Activated gamma-delta T cell treated with Interleukin-2 at 50 U/mL for 16 hours (primary cell): Measurements from ENCODE around the gene PPP1R36.
"Not testable (repeated sequence)": the region's sequence is repeated elsewhere in the genome, so short reads cannot be mapped to it uniquely, and the experiment has no call there.

Experiments used
- DNase-seq: peaks from one replicate; pipeline ENCODE4 v3.0.0-alpha.2; 2020

Gene PPP1R36

DNA sequence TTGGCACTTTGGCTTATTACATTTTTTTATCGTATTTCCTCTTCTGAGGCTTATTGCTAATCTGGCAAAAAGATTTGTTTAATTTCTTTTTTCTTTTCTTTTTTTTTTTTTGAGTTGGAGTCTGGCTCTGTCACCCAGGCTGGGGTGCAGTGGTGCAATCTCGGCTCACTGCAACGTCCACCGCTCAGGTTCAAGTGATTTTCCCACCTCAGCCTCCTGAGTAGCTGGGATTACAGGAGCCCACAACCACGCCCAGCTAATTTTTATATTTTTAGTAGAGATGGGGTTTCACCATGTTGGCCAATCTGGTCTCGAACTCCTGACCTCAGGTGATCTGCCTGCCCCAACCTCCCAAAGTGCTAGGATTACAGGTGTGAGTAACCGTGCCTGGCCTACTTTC is 19.9 kb downstream of the PPP1R36 start:
- DNase-seq, result not testable (repeated sequence)

DNA sequence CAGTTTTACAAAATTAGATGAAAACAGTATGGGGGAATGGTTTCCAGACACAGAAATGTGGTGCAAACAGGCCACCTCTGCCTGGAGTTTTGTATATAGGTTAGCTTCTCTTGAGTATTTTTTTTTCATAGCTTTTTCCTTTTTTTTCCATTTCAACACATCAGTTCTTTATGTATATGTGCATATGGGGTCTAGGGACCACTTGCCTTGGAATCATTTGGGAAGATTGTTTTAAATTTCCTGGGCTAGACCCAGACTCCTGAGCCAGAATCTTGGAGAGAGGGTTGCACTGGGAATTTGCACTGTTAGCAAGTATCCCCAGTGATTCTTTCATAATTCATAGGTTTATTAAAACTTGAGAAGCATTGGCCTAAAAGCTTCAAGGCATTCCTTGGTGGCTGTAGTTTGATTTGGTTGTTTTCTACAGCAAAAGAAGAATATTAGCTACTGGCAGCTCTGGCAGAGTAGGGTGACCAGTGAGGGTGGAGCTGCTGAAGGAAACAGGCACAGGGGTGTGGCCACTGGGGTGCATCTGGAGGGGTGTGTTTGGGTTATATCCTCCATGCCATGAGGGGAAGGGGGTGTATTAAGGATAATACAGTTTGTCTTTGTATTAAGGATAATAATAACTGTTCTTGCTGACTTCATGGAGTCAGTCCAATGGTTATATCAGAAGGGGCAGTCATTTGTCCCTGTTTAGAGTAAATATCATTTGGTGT is 22.8 kb downstream of the PPP1R36 start:
- no peak for DNase-seq

GRCh38 chr14:64573109-64573508 is 23.3 kb downstream of the PPP1R36 start:
- no peak for DNase-seq

GRCh38 chr14:64574371-64575107 is 24.8 kb downstream of the PPP1R36 start:
- DNase-seq, result no peak

DNA sequence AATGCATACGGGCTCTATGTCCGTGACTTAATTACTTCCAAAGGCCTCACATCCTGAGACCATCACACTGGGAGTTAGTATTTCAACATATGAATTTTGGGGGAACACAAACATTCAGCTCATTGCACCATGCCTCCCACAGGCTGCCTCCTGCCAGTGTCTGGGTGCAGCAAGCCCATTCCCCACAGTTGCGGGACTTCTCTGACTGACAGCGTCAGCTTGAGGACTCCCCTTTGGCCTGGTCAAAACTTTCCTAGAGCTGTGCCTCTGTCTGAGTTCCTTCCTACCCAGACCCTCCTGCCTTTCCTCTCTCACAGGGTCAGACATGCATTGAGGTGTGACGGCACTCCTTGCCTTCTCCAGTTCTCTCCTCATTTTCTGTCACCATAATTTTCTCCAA is 27.4 kb downstream of the PPP1R36 start:
- no peak for DNase-seq

DNA sequence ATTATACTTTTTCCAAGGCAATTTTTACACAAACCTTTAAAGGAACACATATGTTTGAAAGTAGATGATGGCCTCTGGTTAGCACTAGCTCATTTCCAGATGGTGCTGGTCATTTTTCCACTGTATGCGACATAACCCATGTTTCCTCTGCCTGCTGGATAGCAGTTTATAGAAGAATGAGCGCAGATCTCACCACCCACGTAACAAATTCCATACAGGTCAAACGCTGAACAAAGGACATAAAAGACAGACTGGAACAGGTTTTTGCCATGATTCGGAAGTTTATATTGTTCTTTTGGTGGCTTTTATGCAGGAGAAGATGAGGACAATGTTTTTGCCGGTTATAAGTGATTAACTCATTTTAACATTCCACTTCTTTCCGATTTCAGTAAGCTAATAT is 30.7 kb downstream of the PPP1R36 start:
- DNase-seq, result no peak

- no peak for DNase-seq
Observed at GRCh38 chr14:64581363-64581762, 31.6 kb downstream of the PPP1R36 start.

DNA sequence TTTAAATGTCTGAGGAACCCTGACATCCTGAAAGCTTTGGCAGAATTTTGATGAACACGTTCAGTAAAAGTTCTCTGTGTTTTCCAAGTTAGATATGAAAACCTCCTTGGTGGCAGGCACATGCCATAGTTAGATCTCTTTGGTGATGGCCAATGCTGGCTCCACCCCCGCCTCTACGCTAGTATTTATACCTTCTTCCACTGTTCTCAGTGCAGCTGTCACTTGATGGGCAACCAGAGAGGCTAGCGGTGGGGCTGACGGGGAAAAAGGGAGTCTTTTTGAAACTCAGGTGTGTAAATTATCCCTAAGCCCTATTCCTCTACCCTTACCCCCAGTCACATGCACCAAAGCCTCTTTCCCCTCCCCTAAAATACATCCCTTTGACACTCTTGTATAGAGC is 32.1 kb downstream of the PPP1R36 start:
- DNase-seq, result no peak

GRCh38 chr14:64584190-64584589 is 34.4 kb downstream of the PPP1R36 start:
- DNase-seq, result no peak

DNA sequence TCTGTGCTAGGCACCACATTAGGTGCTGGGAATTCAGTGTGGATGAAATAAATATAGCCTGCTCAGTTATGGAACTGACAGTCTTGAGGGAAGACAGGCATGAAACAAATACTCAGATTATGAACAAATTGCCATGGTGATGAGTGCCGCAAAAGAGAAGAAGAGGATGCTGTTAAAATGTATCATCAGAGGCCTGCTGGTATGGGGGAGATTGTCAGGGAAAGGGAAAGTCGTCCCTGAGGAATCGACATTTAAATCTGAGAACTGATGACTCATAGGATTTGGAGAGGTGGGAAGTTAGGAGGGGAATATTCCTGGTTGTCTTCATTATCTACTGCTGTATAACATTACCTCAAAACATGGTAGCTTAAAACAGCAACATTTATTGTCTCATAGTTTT is 42.0 kb downstream of the PPP1R36 start:
- DNase-seq, result no peak

- no peak for DNase-seq
Observed at GRCh38 chr14:64594438-64594837, 44.7 kb downstream of the PPP1R36 start.

- DNase-seq, result no peak
Observed at GRCh38 chr14:64598404-64598803, 48.6 kb downstream of the PPP1R36 start.

- no peak for DNase-seq
Observed at GRCh38 chr14:64601571-64601970, 51.8 kb downstream of the PPP1R36 start.

DNA sequence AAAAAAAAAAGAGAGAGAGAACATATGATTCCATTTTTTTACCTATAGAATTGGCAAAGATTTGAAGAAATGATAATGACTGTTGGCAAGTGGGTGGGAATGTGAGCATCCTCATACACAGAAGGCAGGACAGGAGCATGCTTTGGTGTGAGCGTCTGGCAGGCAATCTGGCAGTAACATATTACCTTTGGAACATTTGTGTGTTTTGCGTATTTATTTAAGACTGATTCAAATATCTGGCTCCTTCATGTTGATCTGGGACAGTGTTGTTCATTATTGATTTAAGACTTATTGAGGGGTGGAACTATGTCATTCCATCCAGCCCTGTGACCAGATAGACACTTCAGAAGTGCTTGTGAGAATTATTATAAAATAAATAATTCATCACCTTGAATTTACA is 53.1 kb downstream of the PPP1R36 start:
- no peak for DNase-seq

GRCh38 chr14:64604001-64604400 is 54.2 kb downstream of the PPP1R36 start:
- DNase-seq, result no peak

DNA sequence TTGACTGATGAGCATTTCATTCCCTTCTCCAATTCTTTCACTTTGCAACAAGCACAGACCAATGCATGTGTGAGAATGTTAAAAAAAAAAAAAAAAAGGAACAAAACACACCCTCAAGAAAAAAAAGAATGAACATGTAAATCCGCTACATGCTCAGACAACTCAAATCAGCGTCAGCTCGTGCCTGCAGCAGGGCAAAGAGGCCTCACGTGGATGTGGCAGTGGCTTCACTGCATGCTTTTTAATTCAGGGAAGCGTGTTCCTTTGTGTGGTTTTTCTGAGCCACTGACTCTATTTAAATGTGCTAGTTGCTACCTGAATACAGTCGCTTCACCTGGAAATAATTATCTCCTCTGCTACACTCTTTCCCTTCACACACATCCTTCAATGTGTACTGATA is 55.1 kb downstream of the PPP1R36 start:
- no peak for DNase-seq

GRCh38 chr14:64605926-64606685 is 56.3 kb downstream of the PPP1R36 start:
- DNase-seq, result no peak

GRCh38 chr14:64610049-64610746 is 60.4 kb downstream of the PPP1R36 start:
- no peak for DNase-seq

DNA sequence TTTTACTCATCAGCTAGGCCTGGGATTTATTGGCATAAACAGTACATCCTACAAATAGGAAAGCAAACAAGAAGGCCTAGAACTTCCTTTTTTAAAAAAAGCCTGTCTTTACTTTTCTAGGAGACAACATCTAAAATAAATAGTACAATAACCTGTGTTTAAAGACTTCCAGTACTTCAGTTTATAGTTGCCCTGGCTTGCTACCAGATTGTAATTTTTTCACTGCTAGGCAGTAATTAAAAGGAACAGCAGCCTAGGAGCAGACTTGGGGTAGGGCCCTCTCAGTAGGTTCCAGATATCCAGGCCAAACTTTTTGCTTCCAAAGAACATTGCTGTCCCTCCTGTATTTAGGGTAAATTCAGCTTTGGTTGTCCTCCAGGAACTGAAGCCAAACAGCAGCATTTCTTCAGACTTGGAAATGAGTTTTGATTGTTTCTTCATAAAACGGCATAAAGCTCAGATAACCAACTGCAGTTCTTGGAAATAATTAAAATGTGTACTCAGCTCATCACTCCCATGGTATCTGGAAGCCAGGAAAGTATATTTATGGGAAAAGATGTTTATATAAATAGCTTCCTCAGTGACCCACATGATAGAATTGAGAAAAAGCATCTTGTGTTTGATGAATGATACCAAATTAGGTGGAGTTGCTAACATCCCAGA is 61.7 kb downstream of the PPP1R36 start:
- DNase-seq, result no peak

DNA sequence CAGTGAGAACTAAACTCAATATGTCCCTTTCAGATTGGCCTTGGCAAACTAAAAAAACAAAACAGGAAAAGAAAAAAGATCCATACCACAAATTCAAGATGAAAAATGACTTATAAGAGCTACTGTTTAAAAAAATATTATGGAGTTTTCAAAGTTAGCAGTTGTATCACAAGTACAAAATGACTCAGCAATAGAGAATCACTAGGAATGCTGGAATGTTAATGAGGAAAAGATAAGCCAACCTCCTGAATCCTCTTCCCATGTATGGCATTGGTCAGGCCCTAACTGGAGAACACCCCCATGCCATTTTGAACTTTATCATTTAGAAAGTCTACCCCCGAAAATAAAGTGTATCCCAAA is 62.2 kb downstream of the PPP1R36 start:
- no peak for DNase-seq

DNA sequence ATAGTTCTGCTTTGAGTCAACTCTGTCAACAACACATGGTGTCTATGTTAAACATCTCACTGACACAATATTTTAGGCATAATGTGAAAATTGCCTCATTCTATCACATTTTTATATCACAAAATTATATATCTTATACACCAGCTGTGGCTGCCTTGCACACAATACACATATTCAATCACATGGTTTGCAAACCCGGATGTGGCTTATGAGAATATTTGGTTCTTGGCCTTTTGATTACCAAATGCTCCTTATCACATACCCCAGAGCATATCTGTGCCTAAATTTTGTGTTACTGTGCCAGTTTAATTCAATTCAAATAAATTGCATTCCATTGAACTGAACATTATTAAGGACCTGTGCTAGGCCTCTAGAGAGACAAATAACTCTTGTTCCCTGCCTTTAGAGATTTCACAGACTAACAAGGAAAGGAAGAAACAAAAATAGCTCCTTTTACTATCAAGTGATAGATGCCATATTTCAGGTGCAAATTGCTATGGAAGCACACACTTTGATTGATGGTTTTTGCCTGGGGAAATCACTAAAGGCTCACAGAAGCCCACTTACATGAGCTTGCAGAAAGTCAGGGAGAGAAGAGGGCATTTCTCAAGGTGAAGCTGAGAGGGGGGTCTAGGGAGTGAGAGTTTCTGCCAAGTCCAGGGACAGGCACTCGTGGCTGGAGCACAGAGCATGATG is 63.4 kb downstream of the PPP1R36 start:
- DNase-seq, result no peak

GRCh38 chr14:64614166-64614565 is 64.4 kb downstream of the PPP1R36 start:
- DNase-seq, result no peak
